GM19238 (cell line): ENCODE measurements around the gene ZNF439.
"Not testable (repeated sequence)": the region's sequence is repeated elsewhere in the genome, so short reads cannot be mapped to it uniquely, and the experiment has no call there.

Source experiments
- DNase-seq: peaks from one replicate; pipeline ENCODE4 v3.0.0; 2011; ENCODE audit warnings: low spot score; ENCODE audit not compliant: insufficient read length

Gene ZNF439

GRCh38 chr19:11868188-11868587, 19.7 kb downstream of the ZNF439 start:
- no peak for DNase-seq

DNA sequence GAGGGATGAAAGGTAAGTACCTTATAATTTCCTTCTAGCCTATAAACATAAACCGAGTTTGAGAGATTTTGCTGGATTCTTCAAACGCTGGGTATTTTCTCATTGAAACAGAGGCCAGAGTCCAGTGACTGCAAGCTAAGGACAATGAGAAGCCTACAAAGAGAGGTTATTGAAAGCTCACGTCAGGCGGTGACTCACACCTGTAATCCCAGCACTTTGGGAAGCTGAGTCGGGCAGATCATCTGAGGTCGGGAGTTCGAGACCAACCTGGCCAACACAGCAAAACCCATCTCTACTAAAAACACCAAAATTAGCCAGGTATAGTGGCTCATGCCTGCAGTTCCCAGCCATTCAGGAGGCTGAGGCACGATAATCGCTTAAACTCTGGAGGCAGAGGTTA, 24.1 kb downstream of the ZNF439 start:
- no peak for DNase-seq

DNA sequence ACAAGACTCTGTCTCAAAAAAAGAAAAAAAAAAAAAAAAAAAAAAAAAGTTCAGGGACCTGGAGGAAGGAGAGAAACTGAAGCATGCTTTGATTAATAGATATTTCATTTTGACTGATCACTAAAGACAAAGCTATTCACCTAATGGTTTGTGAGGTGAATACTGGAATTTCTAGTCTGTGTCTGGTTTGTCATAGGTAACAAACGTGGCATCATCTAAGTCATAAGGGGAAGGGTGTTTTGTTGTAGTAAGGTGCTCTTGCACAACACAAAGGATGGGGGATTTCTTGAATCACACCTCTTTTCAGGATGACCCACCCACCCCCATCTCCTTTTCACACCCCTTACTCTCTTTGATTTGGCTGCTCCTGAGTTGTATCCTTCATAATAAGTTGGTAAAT, 25.2 kb downstream of the ZNF439 start:
- no peak for DNase-seq

DNA sequence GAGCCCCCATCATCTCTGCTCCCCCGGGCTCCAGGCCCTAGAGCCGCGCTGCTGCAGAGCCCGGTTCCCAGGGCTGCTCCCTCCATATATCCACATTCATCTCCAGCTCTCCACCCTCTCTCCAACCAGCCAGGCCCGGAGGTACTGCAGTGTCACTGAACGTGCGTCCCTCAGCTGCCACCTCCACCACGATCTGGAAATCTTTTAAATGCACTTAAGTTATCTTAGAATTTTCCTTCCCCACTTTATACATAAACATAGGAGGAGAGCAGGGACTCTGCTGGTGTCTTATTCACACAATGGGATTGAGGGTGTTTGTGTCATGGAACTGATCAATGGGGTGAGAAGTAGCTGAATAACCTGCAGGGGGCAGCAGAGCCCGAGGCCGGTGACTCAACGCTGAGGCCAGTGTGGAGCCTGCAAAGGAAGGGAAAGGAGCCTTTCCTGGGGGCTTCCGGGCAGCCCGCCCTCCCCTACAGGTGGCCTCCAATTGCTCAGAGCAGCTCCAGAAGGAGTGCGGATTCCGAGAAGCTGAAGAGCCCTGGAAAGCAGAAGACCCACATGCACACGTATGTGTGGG, 31.3 kb downstream of the ZNF439 start:
- not testable (repeated sequence) for DNase-seq

DNA sequence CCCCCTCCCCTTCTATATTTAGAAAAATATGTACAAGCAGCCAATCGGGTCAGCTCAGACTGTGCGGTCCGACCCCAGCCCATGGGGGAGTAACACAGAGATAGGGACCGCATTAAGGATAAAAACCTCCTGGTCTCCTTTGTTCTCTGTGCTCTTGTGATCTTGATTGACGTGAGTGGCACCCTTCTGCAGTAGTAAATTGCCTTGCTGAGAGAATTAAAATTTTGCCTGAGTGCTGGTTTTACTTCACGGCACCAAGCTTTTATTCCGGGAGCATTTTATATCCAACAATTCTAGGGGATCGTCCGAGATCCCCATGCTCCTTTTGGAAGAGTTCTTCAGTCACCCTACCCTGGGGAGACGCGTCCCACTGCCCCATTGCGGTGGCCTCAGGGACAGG, 32.1 kb downstream of the ZNF439 start:
- DNase-seq = no peak

DNA sequence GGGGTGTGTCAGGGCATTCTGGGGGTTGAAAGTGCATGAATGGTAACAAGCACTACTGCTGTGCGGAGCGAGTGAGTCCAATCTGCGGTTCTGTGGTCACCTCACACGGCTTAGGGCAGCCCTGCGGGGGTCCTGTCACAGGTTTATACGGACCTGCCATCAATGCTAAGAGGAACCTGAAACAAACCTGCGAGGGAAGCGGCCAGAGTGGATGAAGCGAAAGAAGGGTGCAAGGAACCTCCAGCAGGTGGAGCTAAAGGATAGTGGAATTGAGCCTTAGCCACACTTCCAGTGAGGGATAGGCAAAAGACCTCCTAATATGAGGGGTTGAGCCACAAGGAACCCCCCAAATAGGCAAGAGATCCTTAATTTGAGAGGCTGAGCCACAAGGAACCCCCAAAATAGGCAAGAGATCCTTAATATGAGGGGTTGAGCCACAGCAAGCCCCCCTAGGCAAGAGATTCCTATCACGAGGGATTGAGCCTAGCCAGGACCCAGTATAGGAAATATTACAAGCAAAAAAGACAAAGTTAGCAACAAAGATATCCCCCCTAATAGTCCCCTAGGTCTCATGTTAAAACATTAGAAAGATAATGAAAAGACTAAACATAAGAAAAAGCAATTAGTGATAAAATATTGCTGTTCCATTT, 32.8 kb downstream of the ZNF439 start:
- peak; percentile 15 for DNase-seq

GRCh38 chr19:11882606-11883005, 34.1 kb downstream of the ZNF439 start:
- DNase-seq = no peak

DNA sequence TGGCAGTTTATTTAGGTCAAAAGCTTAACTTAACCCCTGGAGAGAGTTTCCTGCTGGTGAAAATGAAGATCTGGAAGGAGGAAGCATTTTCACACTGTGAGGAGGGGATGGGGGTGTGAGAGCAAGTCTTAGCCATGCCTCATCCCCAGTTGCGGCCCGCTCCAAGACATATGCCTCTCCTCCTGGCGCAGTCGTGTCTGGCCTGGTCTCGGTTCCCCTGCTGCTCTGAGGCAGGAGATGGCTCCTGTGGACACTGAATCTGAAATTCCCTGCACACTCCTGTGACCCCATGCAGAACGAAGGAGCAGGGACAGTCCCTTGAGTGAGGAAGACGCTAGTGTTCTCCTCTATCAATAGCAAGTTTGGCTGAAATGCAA, 38.7 kb downstream of the ZNF439 start:
- no peak for DNase-seq

GRCh38 chr19:11887611-11888531, 39.3 kb downstream of the ZNF439 start, which contains the start of gene ZNF69:
Gene ZNF69 (plus strand): TSS chr19:11887782. CDS start chr19:11887924, 142 bp downstream.
- DNase-seq = peak; percentile 40

- not testable (repeated sequence) for DNase-seq
These were observed 41.4 kb downstream of the ZNF439 start for GRCh38 chr19:11889901-11890300.

DNA sequence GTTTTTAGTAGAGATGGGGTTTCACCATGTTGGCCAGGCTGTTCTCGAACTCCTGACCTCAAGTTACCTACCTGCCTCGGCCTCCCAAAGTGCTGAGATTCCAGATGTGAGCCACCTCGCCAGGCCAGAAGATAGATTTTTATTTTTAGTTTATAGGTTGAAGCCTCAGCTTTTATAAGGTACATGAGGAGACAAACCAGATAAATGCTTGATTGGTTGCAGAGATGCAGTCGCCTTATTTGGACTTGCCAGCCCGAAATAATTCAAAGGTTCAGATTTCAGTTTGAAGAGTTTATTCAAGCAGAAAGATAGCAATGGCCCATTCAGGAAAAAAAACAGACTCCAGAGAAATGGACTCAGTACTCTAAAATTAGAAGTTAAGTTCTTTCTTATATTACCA, 42.1 kb downstream of the ZNF439 start:
- no peak for DNase-seq

- no peak for DNase-seq
These were observed 46.3 kb downstream of the ZNF439 start for GRCh38 chr19:11894851-11895250.

DNA sequence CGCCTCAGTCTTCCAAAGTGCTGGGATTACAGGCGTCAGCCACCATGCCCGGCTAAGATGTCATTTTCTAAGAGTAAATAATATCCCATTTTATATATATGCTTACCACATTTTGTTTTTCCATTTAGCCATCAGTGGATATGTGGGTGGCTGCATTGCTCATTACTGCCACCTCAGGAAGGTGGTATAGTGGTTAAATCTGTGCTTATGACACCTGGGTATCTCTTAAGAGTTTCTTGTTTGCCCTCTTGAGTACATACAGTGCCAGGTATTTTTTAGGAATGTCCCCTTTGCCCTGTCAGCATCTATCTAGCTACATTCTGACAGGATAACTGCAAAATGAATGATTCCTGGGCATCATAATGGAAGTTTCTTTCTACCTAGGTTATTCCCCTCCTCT, 53.7 kb downstream of the ZNF439 start:
- DNase-seq = no peak

GRCh38 chr19:11905928-11906327, 57.4 kb downstream of the ZNF439 start:
- no peak for DNase-seq

GRCh38 chr19:11911937-11912336, 63.4 kb downstream of the ZNF439 start:
- DNase-seq = not testable (repeated sequence)

GRCh38 chr19:11914417-11915051, 66.0 kb downstream of the ZNF439 start:
- DNase-seq = not testable (repeated sequence)
